HEK293 (cell line): Measurements from ENCODE around the gene NET1.

Experiments used
- CTCF ChIA-PET: fragments of 350-600 bp; formaldehyde crosslinking; extraction: SDS; loops from one replicate; lab custom pipeline; 2021; ENCODE audit warnings: antibody characterized with exemption; lab: Yijun Ruan, JAX
- POLR2A ChIA-PET: fragments of 300-600 bp; formaldehyde crosslinking; extraction: SDS; loops from one replicate; lab custom pipeline; 2020; ENCODE audit warnings: antibody characterized with exemption, inconsistent platforms; lab: Yijun Ruan, JAX
- H3K27ac ChIP-seq: fragments of 200-500 bp; sonication (Bioruptor generic); 2 replicates; pipeline ENCODE4 v1.5.1; 2014; ENCODE audit warnings: low read depth, low read length, control low read depth, inconsistent platforms; ENCODE audit errors: extremely low read depth
- H3K36me3 ChIP-seq, 2 experiments: fragments of 200-500 bp in 1 of 2; sonication (Bioruptor generic) in 1 of 2; 1 replicate in 1 of 2; 2 replicates in 1 of 2; pipeline ENCODE4 v1.5.1; 2014 to 2017; ENCODE audit warnings: inconsistent platforms in 2 of 2, low read length in 2 of 2; ENCODE audit not compliant: control insufficient read depth in 2 of 2, insufficient read depth in 1 of 2
- H3K4me1 ChIP-seq: fragments of 200-500 bp; sonication (Bioruptor generic); 2 replicates; pipeline ENCODE4 v1.5.1; 2014; ENCODE audit warnings: mild to moderate bottlenecking, low read length, inconsistent platforms; ENCODE audit not compliant: control insufficient read depth, insufficient read depth
- H3K4me3 ChIP-seq: 2 replicates; pipeline ENCODE4 v1.5.1; 2011; ENCODE audit warnings: low read depth, mild to moderate bottlenecking, control low read depth, low read length, moderate library complexity
- H3K9me3 ChIP-seq: fragments of 200-500 bp; sonication (Bioruptor generic); 2 replicates; pipeline ENCODE4 v1.5.1; 2014; ENCODE audit warnings: low read depth, low read length, inconsistent platforms; ENCODE audit not compliant: control insufficient read depth, insufficient read depth
- CTCF ChIP-seq: fragments of 450-650 bp; formaldehyde crosslinking; IDR thresholded peaks from 2 replicates; pipeline ENCODE4 v1.5.1; 2016; ENCODE audit warnings: missing biosample characterization, missing genetic modification characterization
- GLI2 ChIP-seq: fragments of 450-650 bp; formaldehyde crosslinking; IDR thresholded peaks from 2 replicates; pipeline ENCODE4; 2017; ENCODE audit warnings: missing biosample characterization, missing genetic modification characterization, low read depth, borderline replicate concordance
- GLI4 ChIP-seq: fragments of 450-650 bp; formaldehyde crosslinking; IDR thresholded peaks from 2 replicates; pipeline ENCODE4 v1.5.1; 2016; ENCODE audit warnings: missing biosample characterization, missing genetic modification characterization
- KLF1 ChIP-seq: fragments of 450-650 bp; formaldehyde crosslinking; IDR thresholded peaks from 2 replicates; pipeline ENCODE4 v1.5.1; 2016; ENCODE audit warnings: missing biosample characterization, missing genetic modification characterization
- PRDM4 ChIP-seq: fragments of 450-650 bp; formaldehyde crosslinking; IDR thresholded peaks from 2 replicates; pipeline ENCODE4 v1.5.1; 2017; ENCODE audit warnings: missing biosample characterization, missing genetic modification characterization
- RBAK ChIP-seq: fragments of 450-650 bp; formaldehyde crosslinking; IDR thresholded peaks from 2 replicates; pipeline ENCODE4 v1.5.1; 2016; ENCODE audit warnings: missing biosample characterization, missing genetic modification characterization
- ZBTB49 ChIP-seq: fragments of 450-650 bp; formaldehyde crosslinking; IDR thresholded peaks from 2 replicates; pipeline ENCODE4 v1.5.1; 2016; ENCODE audit warnings: missing biosample characterization, missing genetic modification characterization, low read depth
- ZNF10 ChIP-seq: fragments of 450-650 bp; formaldehyde crosslinking; IDR thresholded peaks from 2 replicates; pipeline ENCODE4 v1.5.1; 2017; ENCODE audit warnings: missing biosample characterization, missing genetic modification characterization
- ZNF114 ChIP-seq: fragments of 450-650 bp; formaldehyde crosslinking; IDR thresholded peaks from 2 replicates; pipeline ENCODE4 v1.5.0; 2017; ENCODE audit warnings: missing biosample characterization, missing genetic modification characterization
- ZNF18 ChIP-seq: fragments of 450-650 bp; formaldehyde crosslinking; IDR thresholded peaks from 2 replicates; pipeline ENCODE4 v1.5.1; 2016; ENCODE audit warnings: missing biosample characterization, missing genetic modification characterization
- ZNF211 ChIP-seq: fragments of 450-650 bp; formaldehyde crosslinking; IDR thresholded peaks from 2 replicates; pipeline ENCODE4 v1.5.1; 2016; ENCODE audit warnings: low read depth, missing biosample characterization, missing genetic modification characterization
- ZNF214 ChIP-seq: fragments of 450-650 bp; formaldehyde crosslinking; IDR thresholded peaks from 2 replicates; pipeline ENCODE4 v1.5.1; 2017; ENCODE audit warnings: missing biosample characterization, mild to moderate bottlenecking, missing genetic modification characterization, borderline replicate concordance
- ZNF223 ChIP-seq: fragments of 450-650 bp; formaldehyde crosslinking; IDR thresholded peaks from 2 replicates; pipeline ENCODE4 v1.5.1; 2016; ENCODE audit warnings: missing biosample characterization, missing genetic modification characterization
- ZNF549 ChIP-seq: fragments of 450-650 bp; IDR thresholded peaks from 2 replicates; pipeline ENCODE4 v1.5.1; 2018; ENCODE audit warnings: missing biosample characterization, missing genetic modification characterization, mild to moderate bottlenecking, inconsistent platforms, moderate library complexity
- ZNF585B ChIP-seq: fragments of 450-650 bp; formaldehyde crosslinking; IDR thresholded peaks from 2 replicates; pipeline ENCODE4 v1.5.1; 2016; ENCODE audit warnings: missing biosample characterization, missing genetic modification characterization
- ZNF670 ChIP-seq: fragments of 450-650 bp; formaldehyde crosslinking; IDR thresholded peaks from 2 replicates; pipeline ENCODE4 v1.5.1; 2016; ENCODE audit warnings: missing biosample characterization, missing genetic modification characterization, low read depth
- ZNF704 ChIP-seq: fragments of 450-650 bp; formaldehyde crosslinking; IDR thresholded peaks from 2 replicates; pipeline ENCODE4 v1.5.1; 2016; ENCODE audit warnings: missing biosample characterization, missing genetic modification characterization
- ZNF792 ChIP-seq: fragments of 450-650 bp; formaldehyde crosslinking; IDR thresholded peaks from 2 replicates; pipeline ENCODE4 v1.5.1; 2016; ENCODE audit warnings: missing biosample characterization, missing genetic modification characterization
- ZNF837 ChIP-seq: fragments of 450-650 bp; formaldehyde crosslinking; IDR thresholded peaks from 2 replicates; pipeline ENCODE4 v1.5.1; 2016; ENCODE audit warnings: missing biosample characterization, missing genetic modification characterization

The NET1 gene

GRCh38 chr10:5370493-5371352 lies 41.6 kb upstream of the NET1 start (continued):
- TF ChIP-seq CTCF: no peak
- TF ChIP-seq ZNF223: no peak

GRCh38 chr10:5373307-5373706 lies 39.0 kb upstream of the NET1 start:
- H3K27ac ChIP-seq: no peak overlapping the region
- H3K4me3 ChIP-seq: no peak overlapping the region
- H3K4me1 ChIP-seq: no peaks in the 10 kb centered on the region
- POLR2A ChIA-PET: no interaction called here
- no peak for TF ChIP-seq ZNF585B
- TF ChIP-seq ZNF704 (tag by site-specific recombination): no peak
- no peak for TF ChIP-seq ZBTB49 (tag by site-specific recombination)
- no peaks in the 10 kb centered on the region for H3K36me3 ChIP-seq
- H3K9me3 ChIP-seq: no peaks in the 10 kb centered on the region
- CTCF ChIA-PET: no interaction called here

- Histone ChIP-seq H3K4me3 (no peak overlapping the region), H3K4me1 (no peaks in the 10 kb centered on the region), H3K9me3 (no peaks in the 10 kb centered on the region), H3K27ac (no peak overlapping the region), H3K36me3 (no peaks in the 10 kb centered on the region)
- POLR2A ChIA-PET: no interaction called here
- CTCF ChIA-PET: interaction anchor here (0.5 kb wide), 1 partner anchor 157 kb away, joined by 3 read pairs; no protein-coding TSS in a partner anchor
- no peak for TF ChIP-seq ZNF549
- no peak for TF ChIP-seq GLI2
- no peak for TF ChIP-seq PRDM4 (tag by site-specific recombination)
- no peak for TF ChIP-seq ZBTB49 (tag by site-specific recombination)
- TF ChIP-seq ZNF670 (tag by site-specific recombination): no peak
- TF ChIP-seq ZNF792: no peak
- no peak for TF ChIP-seq ZNF10
- TF ChIP-seq ZNF214: no peak
- TF ChIP-seq KLF1: no peak
- no peak for TF ChIP-seq ZNF18
- TF ChIP-seq RBAK (tag by site-specific recombination): no peak
- TF ChIP-seq ZNF837 (tag by site-specific recombination): no peak
- TF ChIP-seq GLI4: no peak
- TF ChIP-seq ZNF114: no peak
- no peak for TF ChIP-seq ZNF211
Measured at GRCh38 chr10:5373891-5374611, 38.3 kb upstream of the NET1 start.
